ENCODE data around the gene ARRB1. TPM values are rescaled to one million over a fixed set of nuclear protein-coding genes. Genes with fewer than 3 reads are reported as not detected.

Gene ARRB1
- total and polyA plus RNA-seq, 10 of the 15 experiments (the other 5 are each of a cell fraction or from before 2014, with no cell fraction given) = 0.39 to 12.9 (median 1.7) TPM

GRCh38 chr11:75225794-75226193 is 125.7 kb downstream of the ARRB1 start:
- BruUV-seq (replicated peaks) = no TSS peak
- no peaks in the 10 kb centered on the region; a peak in 2 of 4 replicates for H3K27me3 ChIP-seq (replicated peaks in 1 of 2; ENCODE audit: control insufficient read depth in 2 of 2, insufficient read depth in 2 of 2, low read length in 1 of 2)
- H3K27ac ChIP-seq (ENCODE audit: control insufficient read depth, insufficient read depth) = no peak overlapping the region
- no peak overlapping the region for H3K4me3 ChIP-seq
- no peaks in the 10 kb centered on the region for H3K9me3 ChIP-seq (replicated peaks; ENCODE audit: control insufficient read depth, insufficient read depth, low read length)
- H2AFZ ChIP-seq (ENCODE audit: control insufficient read depth, low read depth, low read length) = no peak overlapping the region
- ATAC-seq (no peak), DNase-seq (ENCODE audit: low read depth, low spot score) (no peak), FAIRE-seq (no peak)
- no peaks in the 10 kb centered on the region for H3K4me1 ChIP-seq (ENCODE audit: control insufficient read depth, insufficient read depth, low read length)
- WGBS (ENCODE audit: insufficient coverage, insufficient replicate concordance, low lambda C conversion rate, missing lambda C conversion rate) = 6% methylated on average over 4 of the region's 4 CpGs
- no peak overlapping the region for H3K4me2 ChIP-seq (ENCODE audit: control insufficient read depth, insufficient read depth)
- RAD21 ChIA-PET (ENCODE audit: unreplicated experiment) = no interaction called here
- TF ChIP-seq RUNX3 (IDR thresholded peaks at IDR 0.05; ENCODE audit: low read length) = no peak
- TF ChIP-seq TCF7 (IDR thresholded peaks at IDR 0.05; ENCODE audit: borderline replicate concordance) = no peak
- no peaks in the 10 kb centered on the region for H3K36me3 ChIP-seq (ENCODE audit: control insufficient read depth in 2 of 2, insufficient read depth in 2 of 2, low read length in 1 of 2)
- CTCF ChIA-PET = interaction anchor here (0.9 to 1.6 kb wide), 2 partner anchors 20 to 39 kb away, joined by 3 to 6 read pairs; no protein-coding TSS in a partner anchor
- intact Hi-C loops (cut with micrococcal nuclease; ENCODE audit: unreplicated experiment) (no loop called here), in situ Hi-C loops (cut with MboI) (no loop called here)
- no peaks in the 10 kb centered on the region for H3K79me2 ChIP-seq (ENCODE audit: control insufficient read depth, insufficient read depth, low read length)
- POLR2A ChIA-PET = no interaction called here
- no peaks in the 10 kb centered on the region for H4K20me1 ChIP-seq (ENCODE audit: control insufficient read depth, insufficient read depth)
- H3K9ac ChIP-seq (ENCODE audit: control insufficient read depth, insufficient read depth, low read length) = no peak overlapping the region
- SMC1A ChIA-PET (ENCODE audit: uncharacterized antibody, unreplicated experiment) = no interaction called here

- SMC1A ChIA-PET (ENCODE audit: uncharacterized antibody, unreplicated experiment) = no interaction called here
- RAD21 ChIA-PET (ENCODE audit: unreplicated experiment) = interaction anchor here (1.1 kb wide), 1 partner anchor 19 kb away, joined by 3 read pairs; no protein-coding TSS in a partner anchor
- no peaks in the 10 kb centered on the region for H3K9me3 ChIP-seq (replicated peaks; ENCODE audit: control insufficient read depth, insufficient read depth, low read length)
- BruUV-seq (replicated peaks) = no TSS peak
- TF ChIP-seq NFXL1 (IDR thresholded peaks at IDR 0.05; ENCODE audit: borderline replicate concordance) (no peak), E2F8 (IDR thresholded peaks at IDR 0.05; ENCODE audit: low read depth, partially characterized antibody) (no peak), ZNF274 (IDR thresholded peaks at IDR 0.05; ENCODE audit: insufficient read depth, insufficient read length) (no peak), ATF3 (IDR thresholded peaks at IDR 0.05; ENCODE audit: borderline replicate concordance, extremely low read depth, low read depth, low read length) (no peak), HDGF (IDR thresholded peaks at IDR 0.05) (no peak), ZZZ3 (IDR thresholded peaks at IDR 0.05; ENCODE audit: control insufficient read depth, insufficient read length, low read depth) (no peak), BHLHE40 (IDR thresholded peaks at IDR 0.05; ENCODE audit: borderline replicate concordance in 1 of 2, low read depth in 2 of 2, low read length in 1 of 2) (no peak), CTCF (IDR thresholded peaks at IDR 0.05 in 2 of 3, conservative IDR thresholded peaks at IDR 0.05 in 1 of 3; ENCODE audit: control insufficient read depth in 2 of 3, extremely low read depth in 1 of 3, insufficient read depth in 1 of 3, low read depth in 3 of 3, low read length in 3 of 3) (no peak)
- intact Hi-C loops (cut with micrococcal nuclease; ENCODE audit: unreplicated experiment) = no loop called here
- CTCF ChIA-PET = interaction anchor here (0.6 to 1.6 kb wide), 4 partner anchors 19 to 98 kb away, joined by 3 to 5 read pairs (median 4); no protein-coding TSS in a partner anchor
- H3K9ac ChIP-seq (ENCODE audit: control insufficient read depth, insufficient read depth, low read length) = no peak overlapping the region
- H3K4me3 ChIP-seq = no peak overlapping the region
- no peak overlapping the region for H2AFZ ChIP-seq (ENCODE audit: control insufficient read depth, low read depth, low read length)
- DNase-seq (ENCODE audit: low read depth, low spot score) = no peak
- no peaks in the 10 kb centered on the region for H3K36me3 ChIP-seq (ENCODE audit: control insufficient read depth in 2 of 2, insufficient read depth in 2 of 2, low read length in 1 of 2)
- no peak overlapping the region for H3K4me2 ChIP-seq (ENCODE audit: control insufficient read depth, insufficient read depth)
- WGBS (ENCODE audit: insufficient coverage, insufficient replicate concordance, low lambda C conversion rate, missing lambda C conversion rate) = 2% methylated on average over 5 of the region's 5 CpGs
- no peaks in the 10 kb centered on the region for H4K20me1 ChIP-seq (ENCODE audit: control insufficient read depth, insufficient read depth)
- in situ Hi-C loops (cut with MboI) = no loop called here
- H3K27me3 ChIP-seq (replicated peaks in 1 of 2; ENCODE audit: control insufficient read depth in 2 of 2, insufficient read depth in 2 of 2, low read length in 1 of 2) = no peaks in the 10 kb centered on the region; a peak in 1 of 4 replicates
- H3K27ac ChIP-seq (ENCODE audit: control insufficient read depth, insufficient read depth) = no peak overlapping the region
- no peaks in the 10 kb centered on the region for H3K79me2 ChIP-seq (ENCODE audit: control insufficient read depth, insufficient read depth, low read length)
- POLR2A ChIA-PET = no interaction called here
- H3K4me1 ChIP-seq (ENCODE audit: control insufficient read depth, insufficient read depth, low read length) = no peaks in the 10 kb centered on the region
- no peak for FAIRE-seq
- no peak for ATAC-seq
These were observed 127.4 kb downstream of the ARRB1 start for GRCh38 chr11:75223954-75224643.

Data from GM12878 (cell line).